GOT3 (cell line): ENCODE measurements around the gene PTPN11.

Source experiments
- DNase-seq: peaks from one replicate; lab custom pipeline; 2025; ENCODE audit warnings: mixed read lengths; lab: John Stamatoyannopoulos, UW

The PTPN11 gene

GRCh38 chr12:112543751-112544150, 125.0 kb downstream of the PTPN11 start:
- DNase-seq = no peak

GRCh38 chr12:112546339-112546738, 127.6 kb downstream of the PTPN11 start:
- no peak for DNase-seq

- no peak for DNase-seq
Observed at GRCh38 chr12:112546996-112547395, 128.2 kb downstream of the PTPN11 start.

GRCh38 chr12:112549031-112549430, 130.3 kb downstream of the PTPN11 start:
- DNase-seq = no peak

DNA sequence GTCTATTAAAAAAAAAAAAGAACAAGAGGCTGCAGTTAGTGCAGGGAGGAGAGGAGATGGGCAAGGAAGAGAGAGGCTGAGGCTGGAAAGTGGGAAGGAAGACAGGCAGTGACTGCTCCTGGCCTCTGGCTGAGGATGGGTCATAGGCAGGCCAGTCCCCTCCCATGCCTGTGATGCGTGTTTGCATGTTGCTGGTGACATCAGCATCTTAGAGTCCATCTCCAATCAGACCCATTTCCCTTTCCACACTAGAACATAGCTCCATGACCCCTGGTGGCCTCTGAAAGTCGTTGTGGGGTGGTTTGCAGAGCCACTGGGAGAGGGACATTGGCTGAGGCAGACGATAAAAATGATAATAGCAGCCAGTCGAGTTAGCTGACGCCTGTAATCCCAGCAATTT, 132.9 kb downstream of the PTPN11 start:
- no peak for DNase-seq

DNA sequence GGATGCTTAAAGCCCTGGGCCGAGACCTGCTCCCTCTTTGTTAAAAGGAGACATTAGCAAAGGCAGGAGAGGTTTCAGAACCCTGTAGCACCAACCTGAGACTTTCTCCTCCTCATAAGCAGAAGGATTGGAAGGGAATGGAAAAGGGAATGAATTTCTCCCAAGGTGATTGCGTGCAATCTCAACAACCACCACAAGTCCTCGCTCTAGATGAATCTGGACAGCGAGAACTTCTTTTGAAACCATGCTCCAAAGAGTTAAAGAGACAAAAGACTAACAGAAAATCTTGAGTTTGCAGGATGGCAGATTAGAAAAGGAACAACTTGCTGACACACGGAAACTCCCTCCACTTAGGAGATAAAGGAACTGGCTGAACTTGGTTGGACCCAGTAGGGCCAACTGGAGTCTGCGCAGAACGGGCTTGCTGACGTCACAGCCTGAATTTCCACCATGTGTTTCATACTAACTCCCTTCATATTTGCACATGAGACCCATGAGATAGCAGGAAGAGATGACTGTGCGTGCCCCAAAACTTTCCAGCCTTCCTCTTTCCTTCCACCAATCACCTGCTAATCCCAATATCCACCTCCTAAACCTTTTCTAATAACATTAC, 137.0 kb downstream of the PTPN11 start:
- DNase-seq = no peak

DNA sequence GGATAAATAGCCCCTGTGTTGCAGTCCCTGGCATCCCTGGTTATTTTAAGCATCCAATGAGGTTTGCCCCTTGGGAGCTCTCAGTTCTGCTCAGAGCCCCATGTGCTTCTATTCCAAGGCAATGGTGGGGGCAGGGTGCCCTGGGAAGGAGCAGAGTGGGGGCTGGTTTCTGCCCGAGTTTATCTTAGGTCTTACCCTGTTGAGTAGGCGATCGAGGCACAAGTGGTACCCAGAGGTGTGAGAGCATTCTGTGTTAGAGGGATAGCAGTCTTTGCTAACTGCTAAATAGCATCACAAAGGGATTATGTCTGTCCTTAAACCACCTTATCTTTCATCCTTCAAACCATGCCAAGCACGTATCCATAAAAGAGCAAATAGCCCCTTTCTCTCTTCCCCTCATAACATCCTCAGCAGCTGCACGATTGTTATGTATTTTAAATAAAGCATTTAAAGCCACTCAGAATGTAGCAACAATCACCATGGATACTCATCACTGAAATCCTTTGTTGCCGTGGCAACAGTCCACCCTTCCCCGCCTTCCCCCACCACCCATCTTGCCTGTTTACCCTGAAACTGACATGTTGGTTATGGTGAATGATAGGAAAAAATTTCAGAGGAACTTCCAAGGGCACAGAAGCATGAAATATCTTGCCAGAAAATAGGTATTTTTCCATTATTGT, 139.3 kb downstream of the PTPN11 start:
- no peak for DNase-seq
